Measurements from ENCODE around the gene SH3GL2.
"Not testable (repeated sequence)": the region's sequence is repeated elsewhere in the genome, so short reads cannot be mapped to it uniquely, and the experiment has no call there.

SH3GL2 gene

DNA sequence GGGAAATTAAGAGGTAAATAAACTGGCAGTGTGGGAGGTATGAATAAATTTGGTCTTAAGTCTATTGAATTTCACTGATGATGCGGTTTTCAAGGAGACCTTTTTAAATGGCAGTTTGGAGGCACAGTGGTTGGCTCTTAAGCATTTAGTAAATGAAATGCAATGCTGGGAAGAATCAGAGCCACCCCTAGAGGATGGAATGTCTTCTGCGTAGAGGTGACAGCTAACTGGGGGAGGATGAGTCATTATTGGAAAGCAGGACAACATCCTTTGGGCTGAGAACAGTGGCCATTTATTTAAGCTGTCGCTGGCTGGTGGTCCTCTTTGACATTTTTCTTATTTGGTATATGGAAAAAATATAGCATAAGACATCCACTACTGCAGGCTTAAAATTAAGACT lies 163.2 kb downstream of the SH3GL2 start:
- no peak for DNase-seq (ENCODE audit: extremely low read depth in 1 of 2, low read depth in 1 of 2)

- no peak for DNase-seq (ENCODE audit: extremely low read depth in 1 of 2, low read depth in 1 of 2)
Observed at GRCh38 chr9:17744786-17745185, 165.9 kb downstream of the SH3GL2 start.

DNA sequence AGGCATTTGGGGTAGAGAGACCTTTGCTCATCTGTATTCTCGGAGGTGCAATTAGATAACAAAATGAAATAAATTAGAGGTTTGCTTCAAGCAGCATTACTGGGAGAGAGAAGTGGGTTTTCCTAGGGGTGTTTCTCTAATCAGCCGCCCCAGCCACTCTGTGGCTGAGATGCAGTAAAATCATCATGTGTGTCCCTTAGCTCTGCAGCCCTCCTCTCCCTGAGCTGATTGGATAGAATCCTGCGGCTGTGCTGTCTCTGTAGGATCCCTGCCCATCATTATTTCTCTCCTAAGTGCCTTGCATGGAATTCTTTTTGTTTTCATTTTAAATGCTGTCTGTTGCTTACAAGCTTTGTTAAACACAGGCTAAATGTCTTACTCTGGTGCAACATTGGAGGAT lies 171.4 kb downstream of the SH3GL2 start:
- no peak for DNase-seq (ENCODE audit: extremely low read depth in 1 of 2, low read depth in 1 of 2)

DNA sequence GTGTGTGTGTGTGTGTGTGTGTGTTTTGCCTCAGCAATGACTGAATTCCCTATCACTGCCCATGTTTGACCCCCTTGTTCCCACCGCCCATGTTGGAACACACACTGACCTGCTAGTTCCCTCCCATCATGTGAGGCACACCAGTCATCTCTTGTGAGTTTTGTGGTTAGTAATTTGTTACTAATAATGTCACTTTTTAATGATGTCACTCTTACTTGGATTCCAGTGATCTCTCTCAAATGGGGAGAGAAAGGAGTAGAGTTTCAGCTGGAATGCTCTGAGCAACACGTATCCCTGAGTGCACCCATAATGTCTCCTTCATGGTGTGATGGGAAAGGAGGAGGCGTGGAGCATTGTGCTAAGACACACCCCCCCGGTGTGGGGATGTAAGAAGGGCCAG lies 172.6 kb downstream of the SH3GL2 start:
- DNase-seq (ENCODE audit: extremely low read depth in 1 of 2, low read depth in 1 of 2): no peak

- DNase-seq (ENCODE audit: extremely low read depth in 1 of 2, low read depth in 1 of 2): no peak
Observed at GRCh38 chr9:17752021-17752420, 173.2 kb downstream of the SH3GL2 start.

DNA sequence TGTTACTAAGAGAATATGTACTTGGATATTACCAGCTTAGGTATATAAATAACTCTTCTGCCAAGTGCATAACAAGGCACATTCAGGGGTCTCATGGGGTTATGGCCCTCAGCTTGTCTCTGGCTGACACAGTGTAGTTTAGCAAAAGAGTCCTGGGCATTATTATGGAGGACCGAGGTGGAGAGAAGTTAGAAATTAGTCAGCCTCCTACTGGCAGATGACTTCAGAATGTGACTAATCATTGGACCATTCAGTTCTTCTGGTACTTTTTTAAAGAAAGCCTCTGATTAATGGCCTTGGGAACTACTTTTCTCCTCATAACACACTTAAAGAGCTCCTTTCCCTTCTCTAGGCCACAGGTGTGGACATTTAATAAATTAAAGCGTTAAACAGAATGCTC lies 178.9 kb downstream of the SH3GL2 start:
- DNase-seq (ENCODE audit: extremely low read depth in 1 of 2, low read depth in 1 of 2): no peak

- DNase-seq (ENCODE audit: extremely low read depth in 1 of 2, low read depth in 1 of 2): no peak
Observed at GRCh38 chr9:17760250-17760649, 181.4 kb downstream of the SH3GL2 start.

GRCh38 chr9:17761984-17762676 lies 183.3 kb downstream of the SH3GL2 start:
- DNase-seq (ENCODE audit: extremely low read depth in 1 of 2, low read depth in 1 of 2): no peak

DNA sequence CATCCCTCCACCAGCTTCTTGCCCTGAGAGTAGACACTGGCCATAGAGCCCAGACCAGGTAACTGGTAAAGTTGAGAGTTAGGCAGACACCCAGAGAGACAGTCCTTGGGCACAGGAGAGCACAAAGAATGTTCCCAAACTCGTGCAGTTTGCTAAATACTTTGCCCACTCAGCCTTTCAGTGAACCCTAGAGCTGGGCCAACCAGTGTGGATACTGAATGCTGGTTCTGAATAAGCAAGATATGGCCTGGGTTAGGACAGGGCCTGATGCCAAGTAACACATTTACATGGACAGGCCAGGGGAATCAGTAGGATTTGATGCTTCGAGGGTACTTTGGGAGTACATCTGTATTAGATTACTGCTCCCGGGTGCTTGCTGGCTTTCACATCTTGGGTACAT lies 185.4 kb downstream of the SH3GL2 start:
- DNase-seq (ENCODE audit: extremely low read depth in 1 of 2, low read depth in 1 of 2): no peak

- DNase-seq (ENCODE audit: extremely low read depth in 1 of 2, low read depth in 1 of 2): not testable (repeated sequence)
Observed at GRCh38 chr9:17765131-17765530, 186.3 kb downstream of the SH3GL2 start.

- DNase-seq (ENCODE audit: extremely low read depth in 1 of 2, low read depth in 1 of 2): no peak
Observed at GRCh38 chr9:17772223-17772622, 193.4 kb downstream of the SH3GL2 start.

DNA sequence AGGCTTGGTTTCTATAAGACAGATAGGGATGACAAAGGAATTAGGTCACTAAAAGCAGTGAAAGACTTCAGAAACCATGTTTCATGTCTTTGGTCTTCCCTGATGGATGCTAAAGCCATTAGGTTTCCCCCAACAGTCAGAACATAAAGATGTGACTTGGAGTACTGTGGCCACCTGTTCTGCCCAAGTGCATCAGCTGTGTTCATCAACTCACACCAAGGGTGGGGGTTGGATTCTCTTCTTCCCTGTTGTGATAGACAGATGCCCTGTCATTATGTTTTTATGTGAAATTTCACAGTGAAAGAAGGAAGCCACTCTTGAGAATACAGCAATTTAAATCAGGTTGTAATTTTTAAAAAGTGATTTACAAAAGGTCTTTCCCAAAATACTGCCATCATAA lies 196.8 kb downstream of the SH3GL2 start:
- no peak for DNase-seq (ENCODE audit: extremely low read depth in 1 of 2, low read depth in 1 of 2)

GRCh38 chr9:17776735-17777134 lies 197.9 kb downstream of the SH3GL2 start:
- no peak for DNase-seq (ENCODE audit: extremely low read depth in 1 of 2, low read depth in 1 of 2)

GRCh38 chr9:17777465-17777864 lies 198.6 kb downstream of the SH3GL2 start:
- no peak for DNase-seq (ENCODE audit: extremely low read depth in 1 of 2, low read depth in 1 of 2)

- no peak for DNase-seq (ENCODE audit: extremely low read depth in 1 of 2, low read depth in 1 of 2)
Observed at GRCh38 chr9:17782430-17783149, 203.7 kb downstream of the SH3GL2 start.

DNA sequence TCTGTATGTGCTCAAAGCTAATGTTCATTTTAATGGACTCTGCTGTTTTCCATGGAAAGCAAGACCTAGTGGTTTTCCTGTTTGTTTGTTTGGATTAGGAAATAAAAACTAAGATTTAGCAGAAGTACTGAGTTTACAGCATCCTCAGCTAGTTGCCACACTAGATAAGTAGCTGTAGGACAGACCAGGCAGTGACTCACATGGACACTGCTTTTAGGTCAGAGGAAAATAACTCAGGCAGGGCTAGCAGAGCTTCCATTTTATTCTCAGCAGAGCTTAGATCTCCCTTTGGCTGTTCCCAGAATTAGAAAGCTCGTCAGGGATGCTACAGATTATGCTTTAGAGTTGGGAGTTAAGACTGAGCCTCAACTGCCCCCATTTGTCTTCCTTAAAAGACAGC lies 204.4 kb downstream of the SH3GL2 start:
- DNase-seq (ENCODE audit: extremely low read depth in 1 of 2, low read depth in 1 of 2): no peak

DNA sequence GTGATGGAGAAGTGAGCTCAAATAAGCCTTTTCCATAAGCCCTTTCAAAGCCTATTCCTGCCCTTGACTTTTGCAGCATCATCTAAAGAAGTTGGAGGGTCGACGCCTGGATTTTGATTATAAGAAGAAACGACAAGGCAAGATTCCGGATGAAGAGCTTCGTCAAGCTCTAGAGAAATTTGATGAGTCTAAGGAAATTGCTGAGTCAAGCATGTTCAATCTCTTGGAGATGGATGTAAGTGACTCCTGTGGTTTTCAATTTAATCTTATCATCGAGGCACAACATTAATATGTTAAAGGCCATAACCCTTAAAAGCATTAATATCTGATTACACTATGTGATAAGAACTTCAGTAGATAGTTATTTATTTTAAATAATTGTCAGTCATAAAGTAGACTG lies 210.4 kb downstream of the SH3GL2 start:
- no peak for DNase-seq (ENCODE audit: extremely low read depth in 1 of 2, low read depth in 1 of 2)

- no peak for DNase-seq (ENCODE audit: extremely low read depth in 1 of 2, low read depth in 1 of 2)
Observed at GRCh38 chr9:17793713-17794622, 215.1 kb downstream of the SH3GL2 start.

GRCh38 chr9:17795744-17796143 lies 216.9 kb downstream of the SH3GL2 start:
- no peak for DNase-seq (ENCODE audit: extremely low read depth in 1 of 2, low read depth in 1 of 2)

DNA sequence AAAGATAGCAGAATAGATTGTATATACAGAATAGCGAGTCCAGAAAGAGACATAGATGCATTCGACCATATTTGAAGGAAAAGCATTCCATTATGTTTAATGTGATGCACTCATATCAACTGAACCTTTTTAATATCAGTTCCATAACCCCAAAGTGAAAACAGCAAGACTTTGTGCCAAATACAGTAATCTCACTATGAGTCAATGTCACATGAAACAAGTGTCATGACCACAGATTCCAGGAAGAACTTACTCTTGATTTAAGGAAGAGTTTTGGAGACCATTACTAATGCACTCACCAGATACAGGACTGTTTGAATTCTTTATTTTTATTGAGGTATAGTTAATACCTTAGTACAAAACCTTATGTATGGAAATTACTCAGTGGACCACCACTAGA lies 220.5 kb downstream of the SH3GL2 start:
- DNase-seq (ENCODE audit: extremely low read depth in 1 of 2, low read depth in 1 of 2): no peak

GRCh38 chr9:17800418-17800817 lies 221.6 kb downstream of the SH3GL2 start:
- DNase-seq (ENCODE audit: extremely low read depth in 1 of 2, low read depth in 1 of 2): no peak

All from activated CD8-positive, alpha-beta memory T cell treated with anti-CD3 and anti-CD28 coated beads for 1 hour (primary cell).